ENCODE results near the gene DIP2A. TPM values are rescaled to one million over a fixed set of nuclear protein-coding genes. Genes with fewer than 3 reads are reported as not detected.
"Not testable (repeated sequence)": the region's sequence is repeated elsewhere in the genome, so short reads cannot be mapped to it uniquely, and the experiment has no call there.

DIP2A gene
- total RNA-seq, 1 donor from 2014 or later = 25.9 TPM

GRCh38 chr21:46459024-46459355, 299 bp downstream of the DIP2A start:
- intact Hi-C loops (cut with micrococcal nuclease) = no loop called here
- H3K27me3 ChIP-seq (ENCODE audit: low read depth) = no peaks in the 10 kb centered on the region
- H3K36me3 ChIP-seq = peaks cover 13% of the 10 kb centered on the region
- DNase-seq = no peak
- peak; percentile 16 for TF ChIP-seq CTCF (IDR thresholded peaks at IDR 0.05; ENCODE audit: borderline replicate concordance)
- peak overlapping the region; percentile 98 for H3K27ac ChIP-seq (replicated peaks)
- H3K4me3 ChIP-seq = peak overlapping the region; percentile 98
- peaks cover 88% of the 10 kb centered on the region for H3K4me1 ChIP-seq
- no peaks in the 10 kb centered on the region for H3K9me3 ChIP-seq (replicated peaks)

GRCh38 chr21:46459356-46460112, 843 bp downstream of the DIP2A start:
- H3K9me3 ChIP-seq (replicated peaks) = no peaks in the 10 kb centered on the region
- H3K27ac ChIP-seq (replicated peaks) = peak overlapping the region; percentile 98
- no peaks in the 10 kb centered on the region for H3K27me3 ChIP-seq (ENCODE audit: low read depth)
- peak; percentile 47 for DNase-seq
- H3K36me3 ChIP-seq = peaks cover 17% of the 10 kb centered on the region
- intact Hi-C loops (cut with micrococcal nuclease) = no loop called here
- H3K4me1 ChIP-seq = peaks cover 83% of the 10 kb centered on the region
- peak overlapping the region; percentile 98 for H3K4me3 ChIP-seq
- no peak for TF ChIP-seq CTCF (IDR thresholded peaks at IDR 0.05; ENCODE audit: borderline replicate concordance)

- Histone ChIP-seq H3K27ac (replicated peaks) (peak overlapping the region; percentile 47), H3K27me3 (ENCODE audit: low read depth) (no peaks in the 10 kb centered on the region), H3K4me1 (peaks cover 59% of the 10 kb centered on the region), H3K36me3 (peaks cover 13% of the 10 kb centered on the region), H3K9me3 (replicated peaks) (no peaks in the 10 kb centered on the region), H3K4me3 (no peak overlapping the region)
- DNase-seq = no peak
- intact Hi-C loops (cut with micrococcal nuclease) = no loop called here
- TF ChIP-seq CTCF (IDR thresholded peaks at IDR 0.05; ENCODE audit: borderline replicate concordance) = no peak
Measured at GRCh38 chr21:46461909-46462308, 3.2 kb downstream of the DIP2A start.

GRCh38 chr21:46465153-46465552, 6.5 kb downstream of the DIP2A start:
- Histone ChIP-seq H3K36me3 (peaks cover 13% of the 10 kb centered on the region), H3K4me1 (peaks cover 33% of the 10 kb centered on the region), H3K27ac (replicated peaks) (peak overlapping the region; percentile 7)
- DNase-seq; H3K4me3 ChIP-seq; intact Hi-C loops (cut with micrococcal nuclease); H3K9me3 ChIP-seq (replicated peaks); H3K27me3 ChIP-seq (ENCODE audit: low read depth): not testable (repeated sequence)

GRCh38 chr21:46465651-46466050, 7.0 kb downstream of the DIP2A start:
- DNase-seq = no peak
- no peak overlapping the region for H3K4me3 ChIP-seq
- intact Hi-C loops (cut with micrococcal nuclease) = no loop called here
- H3K4me1 ChIP-seq = peaks cover 28% of the 10 kb centered on the region
- H3K36me3 ChIP-seq = peaks cover 13% of the 10 kb centered on the region
- no peak for TF ChIP-seq CTCF (IDR thresholded peaks at IDR 0.05; ENCODE audit: borderline replicate concordance)
- peak overlapping the region; percentile 7 for H3K27ac ChIP-seq (replicated peaks)
- H3K9me3 ChIP-seq (replicated peaks) = no peaks in the 10 kb centered on the region
- no peaks in the 10 kb centered on the region for H3K27me3 ChIP-seq (ENCODE audit: low read depth)

- DNase-seq = no peak
- no peak overlapping the region for H3K27ac ChIP-seq (replicated peaks)
- no peak overlapping the region for H3K4me3 ChIP-seq
- no peaks in the 10 kb centered on the region for H3K9me3 ChIP-seq (replicated peaks)
- intact Hi-C loops (cut with micrococcal nuclease) = no loop called here
- TF ChIP-seq CTCF (IDR thresholded peaks at IDR 0.05; ENCODE audit: borderline replicate concordance) = no peak
- H3K27me3 ChIP-seq (ENCODE audit: low read depth) = no peaks in the 10 kb centered on the region
- H3K4me1 ChIP-seq = peaks cover 20% of the 10 kb centered on the region
- H3K36me3 ChIP-seq = peaks cover 7% of the 10 kb centered on the region
Measured at GRCh38 chr21:46468108-46468774, 9.6 kb downstream of the DIP2A start.
